Lung (tissue), 12 donors: Measurements from ENCODE around the gene SPACA5. TPM values are rescaled to one million over a fixed set of nuclear protein-coding genes. Genes with fewer than 3 reads are reported as not detected.
"Not testable (repeated sequence)": the region's sequence is repeated elsewhere in the genome, so short reads cannot be mapped to it uniquely, and the experiment has no call there.

Experiments
- ATAC-seq: fragments of 200-7000 bp; cut with Tn5 transposase; one replicate; pipeline ENCODE4 v1.9.1; 2020; ENCODE audit warnings: moderate number of reproducible peaks; ENCODE audit not compliant: insufficient read depth, low FRiP score
- DNase-seq, 3 donors: peaks; one replicate each; pipeline ENCODE4 v3.0.0-alpha.2; 2013 to 2017
- H3K27ac ChIP-seq, 2 donors: one replicate each; pipeline ENCODE4 v1.5.1; 2013; ENCODE audit warnings: mild to moderate bottlenecking in 2 of 2, moderate library complexity in 2 of 2, control low read depth in 1 of 2, inconsistent platforms in 1 of 2, low read depth in 1 of 2, low read length in 1 of 2
- H3K27me3 ChIP-seq, 3 donors: one replicate each; pipeline ENCODE4 v1.5.1; 2013; ENCODE audit warnings: low read length in 2 of 3; ENCODE audit not compliant: control insufficient read depth in 3 of 3, insufficient read depth in 3 of 3
- H3K36me3 ChIP-seq, 4 donors: one replicate each; pipeline ENCODE4 v1.5.1; 2013; ENCODE audit warnings: low read length in 4 of 4, mild to moderate bottlenecking in 1 of 4, moderate library complexity in 1 of 4; ENCODE audit not compliant: control insufficient read depth in 4 of 4, insufficient read depth in 4 of 4
- H3K4me1 ChIP-seq, 5 donors: one replicate each; pipeline ENCODE4 v1.5.1; 2013; ENCODE audit warnings: low read length in 5 of 5, mild to moderate bottlenecking in 2 of 5, moderate library complexity in 1 of 5; ENCODE audit not compliant: control insufficient read depth in 5 of 5, insufficient read depth in 5 of 5
- H3K4me3 ChIP-seq: one replicate; pipeline ENCODE4 v1.5.1; 2013; ENCODE audit warnings: mild to moderate bottlenecking, control low read depth, moderate library complexity
- H3K9ac ChIP-seq, 2 donors: one replicate each; pipeline ENCODE4 v1.5.1; 2013; ENCODE audit warnings: low read length in 2 of 2, control low read depth in 1 of 2; ENCODE audit not compliant: insufficient read depth in 1 of 2
- H3K9me3 ChIP-seq, 4 donors: one replicate each; pipeline ENCODE4 v1.5.1; 2013; ENCODE audit warnings: low read length in 3 of 4, mild to moderate bottlenecking in 1 of 4, moderate library complexity in 1 of 4; ENCODE audit not compliant: control insufficient read depth in 4 of 4, insufficient read depth in 3 of 4
- CTCF ChIP-seq: IDR thresholded peaks from 2 replicates; pipeline ENCODE4 v1.5.1; 2012; ENCODE audit warnings: mild to moderate bottlenecking; ENCODE audit errors: control extremely low read depth, extremely low read depth
- WGBS, 2 donors: extraction: QIAGEN DNeasy Blood & Tissue Kit; methylation state at CpG; one replicate each; pipeline ENCODE4 v1.1.7; 2013; 5-methylcytosine and 5-hydroxymethylcytosine counted together
- polyA plus RNA-seq, 2 donors: library from polyadenylated mRNA; stranded (reverse); fragments of 200-250 nt; gene quantifications; one replicate each; pipeline ENCODE4 v1.2.1, GENCODE V29; 2013
- total RNA-seq, 2 donors: library from RNA; depleted of rRNA in 1 of 2; stranded (reverse); fragments of >200 nt in 1 of 2; gene quantifications; one replicate each; pipeline ENCODE4 v1.2.1, GENCODE V29; 2014 to 2021
- donor health status: control.
- donor health status: control.
- donor health status: Bipolar disorder and iron deficiency.
- donor health status: healthy.
- donor health status: DM: yes; HTN: yes; CAD: no.

Gene SPACA5
- total and polyA plus RNA-seq, 4 donors, result not detected

- H3K36me3 ChIP-seq, result no peaks in the 10 kb centered on the region
- no peaks in the 10 kb centered on the region for H3K4me1 ChIP-seq
- whole genome bisulfite sequencing, 2 donors, result 48 to 53% methylated on average over 7 of the region's 7 CpGs
- H3K27ac ChIP-seq, result no peak overlapping the region
- no peak overlapping the region for H3K9ac ChIP-seq
- no peak overlapping the region for H3K4me3 ChIP-seq
- no peak for ATAC-seq
- DNase-seq, result no peak
- no peaks in the 10 kb centered on the region for H3K27me3 ChIP-seq
- no peak for TF ChIP-seq CTCF
- H3K9me3 ChIP-seq, result peaks cover 0 to 6% (median 0%) of the 10 kb centered on the region in 4 donors
These were observed 3.9 kb upstream of the SPACA5 start for GRCh38 chrX:48002929-48003328.

GRCh38 chrX:48003367-48003757, 3.4 kb upstream of the SPACA5 start:
- peak; percentile 9 for ATAC-seq
- no peaks in the 10 kb centered on the region for H3K27me3 ChIP-seq
- WGBS, 2 donors, result 2 to 30% methylated on average over 15 to 18 of the region's 18 CpGs
- H3K4me3 ChIP-seq, result peak overlapping the region; percentile 56
- H3K36me3 ChIP-seq, result no peaks in the 10 kb centered on the region
- no peak for DNase-seq
- peaks cover 0 to 6% (median 0%) of the 10 kb centered on the region in 4 donors for H3K9me3 ChIP-seq
- no peaks in the 10 kb centered on the region for H3K4me1 ChIP-seq
- peak overlapping the region; percentile 81 to 92 for H3K9ac ChIP-seq
- H3K27ac ChIP-seq, result peak overlapping the region; percentile 5 to 72
- TF ChIP-seq CTCF, result no peak

- 0 to 35% methylated on average over 29 to 34 of the region's 34 CpGs for WGBS, 2 donors
These were observed 2.9 kb upstream of the SPACA5 start, which contains the start of gene ZNF182 for GRCh38 chrX:48003758-48004457. ZNF182 (minus strand) TSS chrX:48003989; CDS start chrX:48002609, 1,380 bp downstream.

GRCh38 chrX:48009445-48009960, 2.7 kb downstream of the SPACA5 start:
- ATAC-seq, H3K9me3 ChIP-seq, DNase-seq, H3K4me3 ChIP-seq, H3K9ac ChIP-seq, H3K36me3 ChIP-seq, H3K27me3 ChIP-seq, H3K27ac ChIP-seq, H3K4me1 ChIP-seq: not testable (repeated sequence)
- no CpG with 5 or more reads among the region's 2 CpGs for WGBS, 2 donors

More at GRCh38 chrX:48003758-48004457, 2.9 kb upstream of the SPACA5 start, which contains the start of gene ZNF182:
- peak; percentile 95 to 96 (median 96) for DNase-seq
- Histone ChIP-seq H3K4me1 (no peaks in the 10 kb centered on the region), H3K9ac (peak within 1 kb of the TSS; percentile 81 to 92), H3K36me3 (no peaks in the 10 kb centered on the region), H3K9me3 (peaks cover 0 to 6% (median 0%) of the 10 kb centered on the region in 4 donors), H3K27ac (peak within 1 kb of the TSS; percentile 60 to 81), H3K4me3 (peak within 1 kb of the TSS; percentile 56), H3K27me3 (no peaks in the 10 kb centered on the region)
- ATAC-seq, result peak; percentile 89
- TF ChIP-seq CTCF, result no peak

- H3K27me3 ChIP-seq, H3K9me3 ChIP-seq, H3K9ac ChIP-seq, H3K4me1 ChIP-seq, H3K4me3 ChIP-seq, H3K27ac ChIP-seq, H3K36me3 ChIP-seq, DNase-seq, ATAC-seq: not testable (repeated sequence)
- 90 to 98% methylated on average over 9 to 38 of the region's 46 CpGs for WGBS, 2 donors
These were observed 10.0 kb downstream of the SPACA5 start for GRCh38 chrX:48016583-48017310.
